ENCODE data around the gene CAPN2.
"Not testable (repeated sequence)": the region's sequence is repeated elsewhere in the genome, so short reads cannot be mapped to it uniquely, and the experiment has no call there.

Gene CAPN2

GRCh38 chr1:223739366-223740037, 27.2 kb downstream of the CAPN2 start:
- DNase-seq: no peak

GRCh38 chr1:223740038-223740736, 27.8 kb downstream of the CAPN2 start:
- not testable (repeated sequence) for DNase-seq

- no peak for DNase-seq
Measured at GRCh38 chr1:223741861-223742260, 29.5 kb downstream of the CAPN2 start.

DNA sequence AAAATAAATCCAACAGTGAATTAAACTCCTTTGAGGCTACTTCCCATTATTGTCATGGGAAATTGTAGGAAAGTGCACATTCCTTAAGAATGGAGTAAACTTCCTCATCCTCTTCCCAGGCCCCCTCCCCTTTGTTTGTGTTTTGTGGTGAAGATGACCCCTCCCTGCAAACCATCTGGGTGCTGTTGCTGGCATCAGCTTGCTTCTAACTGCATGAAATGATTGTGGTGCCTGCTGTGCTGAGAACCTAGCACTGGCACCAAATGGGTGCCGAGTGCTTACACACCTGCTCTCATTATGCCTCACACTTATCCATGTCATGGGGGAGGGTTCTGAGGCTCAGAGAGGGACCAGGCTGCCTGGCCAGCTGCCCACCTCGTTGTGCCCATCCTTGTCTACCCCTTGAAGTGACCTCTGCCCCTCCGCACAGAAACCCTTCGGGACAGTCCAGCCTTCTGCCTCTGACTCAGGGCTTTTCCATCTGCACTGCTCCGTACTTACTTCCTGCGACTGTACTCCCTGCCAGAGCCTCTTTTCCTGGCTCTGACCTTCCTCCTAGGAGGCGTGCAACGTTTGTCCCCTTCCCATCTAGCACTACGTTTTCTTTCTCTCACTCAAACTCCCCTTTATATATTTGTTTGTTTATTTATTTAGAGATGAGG, 30.6 kb downstream of the CAPN2 start:
- peak; percentile 92 for DNase-seq

GRCh38 chr1:223745731-223746130, 33.4 kb downstream of the CAPN2 start:
- no peak for DNase-seq

GRCh38 chr1:223747838-223748335, 35.5 kb downstream of the CAPN2 start:
- no peak for DNase-seq

- DNase-seq: no peak
Measured at GRCh38 chr1:223748405-223748772, 36.0 kb downstream of the CAPN2 start.

- DNase-seq: no peak
Measured at GRCh38 chr1:223748773-223749733, 36.7 kb downstream of the CAPN2 start.

DNA sequence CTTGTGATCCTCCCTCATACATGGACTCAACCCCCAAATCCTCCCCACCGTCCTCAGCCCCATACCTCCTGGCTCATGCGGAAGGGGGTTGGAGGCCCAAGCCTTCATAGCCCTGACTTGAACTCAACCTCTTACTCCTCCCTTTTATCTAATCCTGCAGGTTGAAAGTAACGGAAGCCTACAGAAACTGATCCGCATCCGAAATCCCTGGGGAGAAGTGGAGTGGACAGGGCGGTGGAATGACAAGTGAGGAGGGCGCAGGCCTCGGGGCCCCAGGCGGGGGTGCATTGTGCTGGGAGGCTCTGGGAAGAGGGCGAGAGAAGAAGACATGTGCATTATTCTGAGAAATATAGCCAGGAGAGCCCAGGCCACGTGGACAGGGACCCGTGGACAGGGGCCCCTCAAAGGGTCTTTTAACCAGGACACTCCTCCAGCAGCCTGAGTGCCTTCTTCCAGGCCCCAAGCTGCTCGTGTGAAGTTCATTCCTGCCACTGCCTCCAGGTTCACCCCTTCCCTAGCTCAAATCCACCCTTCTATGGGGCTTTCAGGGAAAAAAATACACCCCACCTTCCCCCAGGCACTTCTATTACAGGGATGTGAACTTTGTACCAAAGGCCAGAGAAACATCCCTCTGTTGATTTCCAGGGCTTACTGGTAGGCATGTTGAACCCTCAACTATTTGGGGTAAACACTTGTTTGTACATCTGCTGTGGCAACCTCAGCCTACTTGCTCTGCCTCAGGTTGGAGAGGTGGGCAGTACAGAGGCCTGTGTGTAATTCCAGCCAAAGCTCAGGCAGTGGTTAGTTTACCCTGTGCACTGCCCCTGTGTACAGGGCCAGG, 38.6 kb downstream of the CAPN2 start:
- DNase-seq: no peak

- DNase-seq: no peak
Measured at GRCh38 chr1:223751696-223752095, 39.4 kb downstream of the CAPN2 start.

DNA sequence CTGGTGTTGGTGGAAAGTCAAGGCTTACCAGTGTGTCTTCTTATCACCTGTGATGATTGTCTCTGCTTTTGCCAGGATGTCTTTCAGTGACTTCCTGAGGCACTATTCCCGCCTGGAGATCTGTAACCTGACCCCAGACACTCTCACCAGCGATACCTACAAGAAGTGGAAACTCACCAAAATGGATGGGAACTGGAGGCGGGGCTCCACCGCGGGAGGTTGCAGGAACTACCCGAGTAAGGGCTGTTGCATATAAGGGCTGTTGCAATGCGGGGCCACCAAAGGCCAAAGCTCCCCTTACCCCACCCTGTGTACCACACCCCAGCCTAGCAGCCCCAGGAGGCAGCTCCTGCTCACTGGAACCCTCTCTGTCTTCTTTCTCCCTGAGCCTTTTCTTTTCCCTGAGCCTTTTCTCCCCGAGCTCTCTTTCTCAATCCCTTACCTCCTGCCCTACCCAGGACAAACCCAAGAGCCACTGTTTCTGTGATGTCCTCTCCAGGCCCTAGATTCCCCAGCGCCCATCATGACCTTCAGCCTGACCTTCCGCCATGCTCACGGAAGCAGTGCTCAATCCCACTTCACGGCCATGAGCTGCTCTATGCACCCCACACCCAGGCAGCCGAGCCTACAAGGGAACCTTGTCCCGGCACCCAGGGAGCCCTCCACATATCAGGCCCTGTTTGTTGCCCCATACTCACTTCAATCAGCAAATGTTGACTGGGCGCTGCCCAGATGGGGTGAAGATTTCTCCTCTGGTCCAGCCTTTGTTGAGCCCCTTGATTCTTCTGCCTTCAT, 40.6 kb downstream of the CAPN2 start:
- no peak for DNase-seq

GRCh38 chr1:223754681-223755431, 42.5 kb downstream of the CAPN2 start:
- DNase-seq: no peak

DNA sequence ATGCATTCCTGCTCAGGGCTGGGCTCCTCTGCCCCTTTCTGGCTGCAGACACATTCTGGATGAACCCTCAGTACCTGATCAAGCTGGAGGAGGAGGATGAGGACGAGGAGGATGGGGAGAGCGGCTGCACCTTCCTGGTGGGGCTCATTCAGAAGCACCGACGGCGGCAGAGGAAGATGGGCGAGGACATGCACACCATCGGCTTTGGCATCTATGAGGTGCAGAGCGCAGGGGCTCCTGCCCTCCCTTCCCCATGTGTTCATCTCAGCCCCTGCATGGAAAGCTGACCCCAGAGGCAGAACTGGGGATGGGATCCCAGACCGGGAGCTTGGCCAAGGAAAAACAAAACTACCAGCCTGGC, 43.1 kb downstream of the CAPN2 start:
- DNase-seq: no peak

DNA sequence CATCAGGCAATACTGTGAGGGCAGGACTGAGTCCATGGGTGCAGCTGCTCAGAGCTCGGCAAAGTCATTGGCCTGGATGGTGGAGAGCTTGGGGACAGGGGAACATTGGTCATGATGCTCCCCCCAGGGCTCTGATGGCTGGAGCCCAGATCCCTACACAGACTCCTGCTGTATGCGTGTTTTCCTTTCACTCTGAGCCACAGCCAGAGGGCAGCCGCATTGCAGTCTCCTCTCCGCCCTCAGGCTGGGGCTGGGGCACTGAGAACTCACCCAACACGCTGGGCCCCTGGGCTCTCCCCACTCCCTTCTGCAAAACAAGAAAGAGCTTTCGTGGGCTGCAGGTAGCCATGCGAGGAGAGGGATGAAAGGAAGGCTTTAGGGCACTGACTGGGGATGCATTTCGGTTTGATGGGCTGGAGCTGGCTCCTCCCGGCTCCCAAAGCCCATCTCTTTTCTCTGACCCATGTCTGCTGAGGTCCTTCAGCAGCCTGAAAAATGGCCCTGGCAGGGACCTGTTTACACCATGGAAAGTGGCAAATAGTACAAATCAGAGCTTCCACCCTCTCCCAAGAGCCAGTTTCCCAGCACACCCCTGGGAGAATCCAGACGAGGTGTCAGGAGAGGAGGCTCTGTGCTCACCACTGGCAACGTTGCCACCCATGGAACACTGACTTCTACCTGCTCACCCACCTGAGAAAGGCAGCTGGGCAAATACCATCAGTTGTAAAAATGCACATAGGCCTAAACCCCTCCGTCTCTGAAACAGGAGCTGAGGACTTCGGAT, 43.8 kb downstream of the CAPN2 start:
- DNase-seq: no peak

GRCh38 chr1:223756806-223757700, 44.7 kb downstream of the CAPN2 start:
- no peak for DNase-seq

- DNase-seq: no peak
Measured at GRCh38 chr1:223758734-223759133, 46.4 kb downstream of the CAPN2 start.

DNA sequence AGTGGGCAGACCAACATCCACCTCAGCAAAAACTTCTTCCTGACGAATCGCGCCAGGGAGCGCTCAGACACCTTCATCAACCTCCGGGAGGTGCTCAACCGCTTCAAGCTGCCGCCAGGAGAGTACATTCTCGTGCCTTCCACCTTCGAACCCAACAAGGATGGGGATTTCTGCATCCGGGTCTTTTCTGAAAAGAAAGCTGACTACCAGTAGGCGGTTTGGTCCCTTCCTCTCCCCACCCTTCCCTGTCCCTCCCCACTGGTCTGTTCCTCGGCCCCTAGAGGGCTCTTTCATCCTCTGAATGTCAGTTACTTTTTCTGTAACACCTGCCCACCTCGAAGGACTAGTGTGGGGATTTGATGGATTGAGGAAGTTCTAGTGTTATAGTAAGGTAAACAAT, 46.9 kb downstream of the CAPN2 start:
- DNase-seq: no peak

GRCh38 chr1:223760833-223761232, 48.5 kb downstream of the CAPN2 start:
- DNase-seq: no peak
